Measurements from ENCODE around the gene DNAJA4. TPM values are rescaled to one million over a fixed set of nuclear protein-coding genes. Genes with fewer than 3 reads are reported as not detected.

DNAJA4 gene
- total RNA-seq, 1 donor from 2014 or later, result not detected

DNA sequence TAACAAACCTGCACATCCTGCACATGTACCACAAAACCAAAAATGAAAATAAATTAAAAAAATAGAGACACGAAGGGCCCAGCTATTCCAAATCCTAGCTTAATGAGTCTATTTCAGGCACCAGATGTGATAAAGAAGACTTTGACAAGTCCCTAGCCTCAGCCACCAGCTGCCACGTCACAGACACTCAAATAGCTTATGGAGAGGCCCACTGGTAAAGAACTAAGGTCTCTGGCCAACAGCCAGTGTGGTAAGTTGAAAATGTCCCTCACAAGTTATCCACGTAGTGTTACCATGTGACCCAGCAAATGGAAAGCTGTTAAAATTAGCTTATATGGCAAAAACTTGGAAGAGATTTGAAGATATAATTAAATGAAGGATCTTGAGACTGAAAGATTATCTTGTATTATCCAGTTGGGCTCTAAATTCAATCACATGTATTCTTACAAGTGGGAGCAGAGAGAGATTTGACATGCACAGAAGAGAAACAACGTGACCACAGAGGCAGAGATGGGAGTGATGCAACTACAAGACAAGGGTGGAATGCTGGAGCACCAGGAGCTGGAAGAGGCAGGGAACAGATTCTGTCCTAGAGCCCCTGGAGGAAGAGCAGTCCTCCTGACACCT, 40.9 kb upstream of the DNAJA4 start:
- peaks cover 18% of the 10 kb centered on the region for H3K27me3 Mint-ChIP-seq (ENCODE audit: unreplicated experiment)
- H3K9me3 Mint-ChIP-seq (ENCODE audit: unreplicated experiment), result peaks cover 4% of the 10 kb centered on the region
- H3K4me1 Mint-ChIP-seq (ENCODE audit: unreplicated experiment), result peaks cover 7% of the 10 kb centered on the region
- no peaks in the 10 kb centered on the region for H3K36me3 Mint-ChIP-seq (ENCODE audit: unreplicated experiment)
- no peak overlapping the region for H3K4me3 Mint-ChIP-seq (ENCODE audit: unreplicated experiment)
- no peak overlapping the region for H3K27ac Mint-ChIP-seq (ENCODE audit: unreplicated experiment)
- DNase-seq (ENCODE audit: extremely low spot score, unreplicated experiment), result no peak
- no peak for TF ChIP-seq CTCF (IDR thresholded peaks at IDR 0.05)

DNA sequence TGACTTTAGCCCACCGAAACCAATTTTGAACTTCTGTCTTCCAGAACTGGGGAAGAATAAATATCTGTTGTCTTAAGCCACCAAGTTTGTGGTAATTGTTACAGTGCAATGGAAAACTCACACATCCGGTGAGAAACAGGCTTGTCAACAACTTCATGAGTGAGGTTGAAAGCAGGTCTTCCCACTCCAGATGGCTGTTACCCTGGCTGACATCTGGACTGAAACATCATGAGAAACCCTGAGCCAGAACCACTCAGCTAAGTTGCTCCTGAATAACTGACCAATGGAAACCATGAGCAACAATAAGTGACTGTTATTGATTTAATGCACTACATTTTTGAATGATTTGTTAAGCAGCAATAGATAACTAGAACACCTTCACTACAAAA, 40.3 kb upstream of the DNAJA4 start:
- Mint-ChIP-seq H3K36me3 (ENCODE audit: unreplicated experiment) (no peaks in the 10 kb centered on the region), H3K4me1 (ENCODE audit: unreplicated experiment) (peaks cover 7% of the 10 kb centered on the region), H3K9me3 (ENCODE audit: unreplicated experiment) (peaks cover 4% of the 10 kb centered on the region), H3K27me3 (ENCODE audit: unreplicated experiment) (peaks cover 18% of the 10 kb centered on the region), H3K27ac (ENCODE audit: unreplicated experiment) (no peak overlapping the region), H3K4me3 (ENCODE audit: unreplicated experiment) (no peak overlapping the region)
- no peak for TF ChIP-seq CTCF (IDR thresholded peaks at IDR 0.05)
- DNase-seq (ENCODE audit: extremely low spot score, unreplicated experiment), result no peak

DNA sequence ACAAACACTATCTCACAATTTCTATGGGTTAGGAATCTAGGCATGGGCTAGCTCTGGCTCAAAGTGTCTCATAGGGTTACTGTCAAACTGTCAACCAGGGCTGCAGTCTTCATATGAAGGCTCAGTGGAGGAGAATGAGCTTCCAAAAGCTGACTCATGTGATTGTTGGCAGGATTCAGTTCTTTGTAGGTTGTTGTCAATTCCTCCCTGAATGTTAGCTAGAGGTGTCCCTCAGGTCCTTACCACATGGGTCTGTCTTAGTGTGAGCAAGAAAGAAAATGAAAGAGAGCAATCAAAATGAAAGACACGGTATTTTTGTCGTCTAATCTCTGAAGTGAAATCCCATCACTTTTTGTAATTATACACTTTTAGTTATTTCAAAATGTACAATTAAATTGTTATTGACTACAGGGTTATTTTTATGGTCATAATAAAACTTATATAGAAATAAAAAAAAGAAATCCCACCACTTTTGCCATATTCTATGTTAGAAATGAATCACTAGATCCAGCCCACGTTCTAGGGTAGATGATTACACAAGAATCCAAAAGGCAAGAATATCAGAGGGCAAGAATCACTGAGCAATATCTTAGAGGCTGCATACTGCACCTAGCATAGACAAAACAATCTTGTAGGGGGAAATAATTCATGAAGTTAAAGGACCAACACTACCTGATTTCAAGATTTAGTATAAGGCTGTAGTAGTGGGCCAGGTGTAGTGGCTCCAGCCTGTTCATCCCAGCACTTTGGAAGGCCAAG, 38.4 kb upstream of the DNAJA4 start:
- peaks cover 22% of the 10 kb centered on the region for H3K27me3 Mint-ChIP-seq (ENCODE audit: unreplicated experiment)
- H3K4me1 Mint-ChIP-seq (ENCODE audit: unreplicated experiment), result peaks cover 4% of the 10 kb centered on the region
- no peak overlapping the region for H3K4me3 Mint-ChIP-seq (ENCODE audit: unreplicated experiment)
- H3K36me3 Mint-ChIP-seq (ENCODE audit: unreplicated experiment), result no peaks in the 10 kb centered on the region
- no peak overlapping the region for H3K27ac Mint-ChIP-seq (ENCODE audit: unreplicated experiment)
- TF ChIP-seq CTCF (IDR thresholded peaks at IDR 0.05), result no peak
- peaks cover 1% of the 10 kb centered on the region for H3K9me3 Mint-ChIP-seq (ENCODE audit: unreplicated experiment)
- DNase-seq (ENCODE audit: extremely low spot score, unreplicated experiment), result no peak

GRCh38 chr15:78228356-78228996, 35.9 kb upstream of the DNAJA4 start:
- Mint-ChIP-seq H3K4me3 (ENCODE audit: unreplicated experiment) (no peak overlapping the region), H3K36me3 (ENCODE audit: unreplicated experiment) (no peaks in the 10 kb centered on the region), H3K9me3 (ENCODE audit: unreplicated experiment) (no peaks in the 10 kb centered on the region), H3K27me3 (ENCODE audit: unreplicated experiment) (peaks cover 18% of the 10 kb centered on the region), H3K27ac (ENCODE audit: unreplicated experiment) (no peak overlapping the region), H3K4me1 (ENCODE audit: unreplicated experiment) (no peaks in the 10 kb centered on the region)
- TF ChIP-seq CTCF (IDR thresholded peaks at IDR 0.05), result no peak
- DNase-seq (ENCODE audit: extremely low spot score, unreplicated experiment), result no peak

Measured in osteocyte (in vitro differentiated cells).